RWPE2 (cell line): Measurements from ENCODE around the gene HAPLN1.
A peak's percentile ranks its signal among the peaks of the same experiment; 100 is the strongest.

ENCODE experiments used
- ATAC-seq: fragments of 200-7000 bp; cut with Tn5 transposase; 3 replicates; pipeline ENCODE4 v1.9.1; 2021; ENCODE audit warnings: low read depth
- DNase-seq: peaks from one replicate; pipeline ENCODE4 v3.0.0-alpha.2; 2020; ENCODE audit warnings: low spot score
- H3K27ac ChIP-seq: fragments of 450-650 bp; 2 replicates; pipeline ENCODE4 v1.5.1; 2017; ENCODE audit warnings: mild to moderate bottlenecking; ENCODE audit not compliant: poor library complexity, severe bottlenecking
- H3K27me3 ChIP-seq: fragments of 250-450 bp; sonication (Bioruptor Pico); 2 replicates; pipeline ENCODE4 v1.5.1; 2021; ENCODE audit warnings: mild to moderate bottlenecking, moderate library complexity; ENCODE audit not compliant: insufficient read depth, poor library complexity, severe bottlenecking
- H3K36me3 ChIP-seq: fragments of 250-450 bp; sonication (Bioruptor Pico); 2 replicates; pipeline ENCODE4 v1.5.1; 2020; ENCODE audit warnings: low read depth, mild to moderate bottlenecking, moderate library complexity
- H3K4me1 ChIP-seq: fragments of 250-450 bp; sonication (Bioruptor Pico); 2 replicates; pipeline ENCODE4 v1.5.1; 2021; ENCODE audit warnings: mild to moderate bottlenecking, moderate library complexity; ENCODE audit not compliant: insufficient read depth, poor library complexity, severe bottlenecking
- H3K4me3 ChIP-seq: fragments of 250-450 bp; sonication (Bioruptor Pico); 2 replicates; pipeline ENCODE4 v1.5.1; 2021; ENCODE audit warnings: mild to moderate bottlenecking, moderate library complexity; ENCODE audit not compliant: severe bottlenecking
- H3K9me3 ChIP-seq: fragments of 250-450 bp; sonication (Bioruptor Pico); 2 replicates; pipeline ENCODE4 v1.5.1; 2021; ENCODE audit warnings: mild to moderate bottlenecking, moderate library complexity; ENCODE audit not compliant: severe bottlenecking
- TF ChIP-seq, protein P1 (sequence below): fragments of 450-650 bp; IDR thresholded peaks from one replicate; pipeline ENCODE4 v1.5.1; 2017; ENCODE audit warnings: mild to moderate bottlenecking, moderate library complexity; ENCODE audit not compliant: poor library complexity, severe bottlenecking

HAPLN1 gene

DNA sequence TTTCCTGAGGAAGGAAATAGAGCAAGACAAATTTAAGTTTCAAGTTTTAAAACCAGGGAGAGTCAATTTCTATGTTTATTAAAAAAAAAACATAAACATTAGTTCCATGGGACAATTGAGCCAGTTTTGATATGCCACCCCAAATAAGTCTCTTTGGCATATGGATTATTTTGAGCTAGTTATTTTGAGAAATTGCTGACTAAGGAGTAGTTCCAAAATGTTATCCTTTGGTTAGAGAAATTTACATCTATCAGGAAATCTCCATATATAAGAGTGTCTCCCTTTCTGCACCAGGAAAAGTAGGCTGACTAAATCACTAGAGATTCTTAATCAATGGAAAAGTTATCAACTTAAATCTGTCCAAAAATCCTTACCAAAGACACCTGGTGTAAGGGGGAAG, 105.8 kb downstream of the HAPLN1 start:
- ATAC-seq (no peak), DNase-seq (no peak)
- no peaks in the 10 kb centered on the region for H3K4me1 ChIP-seq
- H3K4me3 ChIP-seq, result no peak overlapping the region
- TF ChIP-seq, protein P1, sequence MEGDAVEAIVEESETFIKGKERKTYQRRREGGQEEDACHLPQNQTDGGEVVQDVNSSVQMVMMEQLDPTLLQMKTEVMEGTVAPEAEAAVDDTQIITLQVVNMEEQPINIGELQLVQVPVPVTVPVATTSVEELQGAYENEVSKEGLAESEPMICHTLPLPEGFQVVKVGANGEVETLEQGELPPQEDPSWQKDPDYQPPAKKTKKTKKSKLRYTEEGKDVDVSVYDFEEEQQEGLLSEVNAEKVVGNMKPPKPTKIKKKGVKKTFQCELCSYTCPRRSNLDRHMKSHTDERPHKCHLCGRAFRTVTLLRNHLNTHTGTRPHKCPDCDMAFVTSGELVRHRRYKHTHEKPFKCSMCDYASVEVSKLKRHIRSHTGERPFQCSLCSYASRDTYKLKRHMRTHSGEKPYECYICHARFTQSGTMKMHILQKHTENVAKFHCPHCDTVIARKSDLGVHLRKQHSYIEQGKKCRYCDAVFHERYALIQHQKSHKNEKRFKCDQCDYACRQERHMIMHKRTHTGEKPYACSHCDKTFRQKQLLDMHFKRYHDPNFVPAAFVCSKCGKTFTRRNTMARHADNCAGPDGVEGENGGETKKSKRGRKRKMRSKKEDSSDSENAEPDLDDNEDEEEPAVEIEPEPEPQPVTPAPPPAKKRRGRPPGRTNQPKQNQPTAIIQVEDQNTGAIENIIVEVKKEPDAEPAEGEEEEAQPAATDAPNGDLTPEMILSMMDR, result no peak
- H3K9me3 ChIP-seq, result no peaks in the 10 kb centered on the region
- H3K36me3 ChIP-seq, result no peaks in the 10 kb centered on the region
- H3K27me3 ChIP-seq, result no peaks in the 10 kb centered on the region
- H3K27ac ChIP-seq, result no peak overlapping the region

DNA sequence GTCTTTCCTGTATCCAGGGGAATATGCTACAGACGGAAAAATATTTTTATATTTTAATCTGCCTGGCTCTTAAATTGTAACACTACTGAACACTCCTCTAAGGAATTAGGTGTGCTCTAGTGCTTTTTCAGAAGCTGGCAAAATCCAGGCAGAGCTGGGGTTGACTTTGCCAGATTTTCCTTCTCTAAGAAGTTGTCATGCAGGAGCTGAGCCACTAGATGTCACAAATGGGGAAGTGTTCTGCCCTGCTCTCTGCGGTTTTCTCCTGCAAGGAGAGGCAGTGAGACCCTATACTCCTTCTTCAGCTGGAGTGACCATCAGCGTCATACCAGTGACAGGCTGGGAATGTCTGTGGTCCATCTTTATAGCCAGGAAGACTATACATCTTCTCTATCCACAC, 112.5 kb downstream of the HAPLN1 start:
- DNase-seq, result no peak
- peaks cover 6% of the 10 kb centered on the region for H3K27me3 ChIP-seq
- H3K27ac ChIP-seq, result no peak overlapping the region
- no peak overlapping the region for H3K4me3 ChIP-seq
- peak; percentile 83 for ATAC-seq
- TF ChIP-seq, protein P1, result peak; percentile 74
- H3K9me3 ChIP-seq, result no peaks in the 10 kb centered on the region
- no peaks in the 10 kb centered on the region for H3K36me3 ChIP-seq
- no peaks in the 10 kb centered on the region for H3K4me1 ChIP-seq

DNA sequence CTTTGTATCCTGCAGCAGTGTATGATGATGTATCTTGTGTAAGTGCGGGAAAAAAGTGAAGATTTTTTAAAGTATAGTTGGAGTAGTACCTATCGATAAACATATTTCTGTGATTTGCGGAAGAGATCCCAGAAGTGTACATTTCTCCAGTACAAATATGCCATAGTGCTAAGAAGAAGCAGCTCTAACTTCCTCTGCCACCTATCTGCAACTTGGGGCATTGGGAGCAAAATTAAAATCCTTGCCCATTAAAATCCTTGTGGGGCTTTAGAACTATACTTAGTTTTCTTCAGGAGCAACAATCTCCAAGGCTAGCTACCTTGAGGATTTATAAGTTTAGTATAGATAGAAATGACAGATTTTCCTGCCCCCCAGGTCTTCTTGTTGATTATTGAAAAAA, 125.4 kb downstream of the HAPLN1 start:
- Histone ChIP-seq H3K4me3 (no peak overlapping the region), H3K36me3 (no peaks in the 10 kb centered on the region), H3K4me1 (no peaks in the 10 kb centered on the region), H3K9me3 (no peaks in the 10 kb centered on the region), H3K27ac (no peak overlapping the region), H3K27me3 (no peaks in the 10 kb centered on the region)
- ATAC-seq (no peak), DNase-seq (no peak)
- TF ChIP-seq, protein P1, result peak; percentile 51

DNA sequence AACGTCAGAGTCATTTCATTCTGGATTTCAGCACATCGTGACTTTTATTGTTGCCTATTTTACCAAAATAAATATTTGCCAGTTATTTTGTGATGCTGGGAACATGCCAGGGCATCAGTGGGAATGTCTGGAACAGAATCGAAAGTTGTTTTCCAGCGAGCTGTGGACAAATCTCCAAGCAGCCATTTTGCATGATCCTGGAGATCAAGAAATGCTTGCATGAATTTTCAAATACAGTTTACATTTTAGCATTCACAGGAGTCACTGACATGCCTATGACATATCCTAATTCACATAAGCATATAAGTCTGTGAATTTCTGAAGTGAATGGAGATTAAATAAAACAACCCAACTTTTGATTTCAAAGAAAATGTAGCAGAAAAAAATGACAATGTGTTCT, 129.7 kb downstream of the HAPLN1 start:
- no peak overlapping the region for H3K27ac ChIP-seq
- ATAC-seq, result no peak
- H3K27me3 ChIP-seq, result no peaks in the 10 kb centered on the region
- no peak for DNase-seq
- H3K9me3 ChIP-seq, result no peaks in the 10 kb centered on the region
- H3K36me3 ChIP-seq, result no peaks in the 10 kb centered on the region
- no peak overlapping the region for H3K4me3 ChIP-seq
- no peaks in the 10 kb centered on the region for H3K4me1 ChIP-seq
- TF ChIP-seq, protein P1, result no peak

DNA sequence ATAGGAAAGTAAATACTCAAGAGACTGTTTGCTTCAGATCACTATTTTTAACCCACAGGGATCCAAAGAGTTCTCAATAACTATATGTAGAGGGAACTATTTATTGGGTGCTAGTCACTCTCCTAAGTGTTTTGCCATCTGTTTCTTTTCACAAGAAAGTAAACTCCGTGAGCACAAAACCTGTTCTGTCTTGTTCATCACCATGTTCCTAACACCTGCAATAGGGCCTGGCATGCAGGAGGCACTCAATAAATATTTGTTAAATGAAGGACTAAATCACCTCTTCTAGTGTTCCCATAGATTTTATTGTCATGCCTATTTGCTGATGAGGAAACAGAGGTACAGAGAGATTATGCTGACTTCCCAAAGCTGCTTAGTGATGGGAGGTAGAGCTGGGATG, 130.9 kb downstream of the HAPLN1 start:
- no peak overlapping the region for H3K27ac ChIP-seq
- TF ChIP-seq, protein P1, result no peak
- H3K4me3 ChIP-seq, result no peak overlapping the region

More for the DNA sequence above, 130.9 kb downstream of the HAPLN1 start:
- no peak for DNase-seq
- Histone ChIP-seq H3K4me1 (no peaks in the 10 kb centered on the region), H3K36me3 (no peaks in the 10 kb centered on the region), H3K9me3 (no peaks in the 10 kb centered on the region), H3K27me3 (no peaks in the 10 kb centered on the region)
- ATAC-seq, result peak; percentile 58; the same call in 2 of the 3 replicates
